PC-9 (cell line): Measurements from ENCODE around the gene SAMD13. TPM values are rescaled to one million over a fixed set of nuclear protein-coding genes. Genes with fewer than 3 reads are reported as not detected.

Experiments used
- BruUV-seq: library from RNA; stranded (reverse); fragments of 400-500 nt; replicated peaks from 2 replicates; lab custom pipeline; 2021; lab: Mats Ljungman, UMichigan
- CTCF ChIA-PET: fragments of 300-600 bp; sonication (Branson Sonifier 250); formaldehyde crosslinking; loops from one replicate; lab custom pipeline; 2022; ENCODE audit warnings: antibody characterized with exemption; lab: Charles Lee
- POLR2A ChIA-PET: fragments of 300-600 bp; sonication (Branson Sonifier 250); formaldehyde crosslinking; loops from one replicate; lab custom pipeline; 2022; ENCODE audit warnings: antibody characterized with exemption; ENCODE audit not compliant: unreplicated experiment; lab: Charles Lee
- DNase-seq, 2 experiments: peaks; one replicate each; pipeline versions ENCODE4 v3.0.0 to v3.0.0-alpha.2; 2015 to 2022; ENCODE audit warnings: mixed read lengths in 1 of 2
- H2AFZ ChIP-seq: fragments of 200-600 bp; sonication (generic); 2 replicates; pipeline ENCODE4 v1.8.1; 2017; ENCODE audit warnings: antibody characterized with exemption
- H3F3A ChIP-seq: fragments of 200-600 bp; sonication (generic); 2 replicates; pipeline ENCODE4 v1.8.1; 2017; ENCODE audit warnings: antibody characterized with exemption, mild to moderate bottlenecking, low read depth; ENCODE audit not compliant: insufficient read depth
- H3K27ac ChIP-seq: fragments of 200-600 bp; sonication (generic); 2 replicates; pipeline ENCODE4 v1.6.1; 2016; ENCODE audit warnings: mixed run types
- H3K27me3 ChIP-seq: fragments of 200-600 bp; sonication (generic); 2 replicates; pipeline ENCODE4 v1.6.1; 2016; ENCODE audit warnings: low read depth, mixed run types; ENCODE audit not compliant: insufficient read depth
- H3K36me3 ChIP-seq: fragments of 200-600 bp; sonication (generic); 2 replicates; pipeline ENCODE4 v1.6.1; 2016; ENCODE audit warnings: low read depth, mixed run types
- H3K4me1 ChIP-seq: fragments of 200-600 bp; sonication (generic); replicated peaks from 2 replicates; pipeline ENCODE4 v1.6.1; 2016; ENCODE audit warnings: mixed run types; ENCODE audit not compliant: insufficient read depth
- H3K4me2 ChIP-seq: fragments of 200-600 bp; sonication (generic); 2 replicates; pipeline ENCODE4 v1.6.1; 2017; ENCODE audit warnings: mixed run types
- H3K4me3 ChIP-seq: fragments of 200-600 bp; sonication (generic); 2 replicates; pipeline ENCODE4 v1.6.1; 2016; ENCODE audit warnings: mixed run types
- H3K79me2 ChIP-seq: fragments of 200-600 bp; sonication (generic); 2 replicates; pipeline ENCODE4 v1.6.1; 2017; ENCODE audit warnings: low read depth, mixed run types
- H3K9me2 ChIP-seq: fragments of 200-600 bp; sonication (generic); 2 replicates; pipeline ENCODE4 v1.8.1; 2017; ENCODE audit warnings: mild to moderate bottlenecking; ENCODE audit not compliant: insufficient read depth
- H3K9me3 ChIP-seq: fragments of 200-600 bp; sonication (generic); 2 replicates; pipeline ENCODE4 v1.8.1; 2016; ENCODE audit warnings: low read depth; ENCODE audit not compliant: insufficient read depth
- H4K20me1 ChIP-seq: fragments of 200-600 bp; sonication (generic); 2 replicates; pipeline ENCODE4 v1.8.1; 2017; ENCODE audit not compliant: insufficient read depth
- CTCF ChIP-seq: fragments of 200-600 bp; sonication (generic); conservative IDR thresholded peaks from 2 replicates; pipeline ENCODE4 v1.6.1; 2017; ENCODE audit warnings: mixed run types, antibody characterized with exemption, mild to moderate bottlenecking, moderate library complexity
- EZH2 ChIP-seq: fragments of 200-600 bp; sonication (generic); IDR thresholded peaks from 2 replicates; pipeline ENCODE4 v1.8.0; 2017; ENCODE audit warnings: antibody characterized with exemption, low read depth
- intact Hi-C: fragments of 100-400 bp; cut with micrococcal nuclease; formaldehyde crosslinking; loops from one replicate; pipeline ENCODE4 v1.10.0; 2022; ENCODE audit not compliant: unreplicated experiment
- total RNA-seq: library from RNA; stranded (reverse); gene quantifications from 2 replicates; pipeline ENCODE4 v1.2.3, GENCODE V29; 2021

SAMD13 gene
- total RNA-seq, 1 experiment from 2014 or later: 2.5 TPM

GRCh38 chr1:84297546-84298244 lies 3.8 kb upstream of the SAMD13 start:
- Histone ChIP-seq H3K9me3 (no peaks in the 10 kb centered on the region), H3F3A (peaks cover 13% of the 10 kb centered on the region), H3K27ac (no peak overlapping the region), H3K4me3 (peak overlapping the region; percentile 99; the same call in 1 of the 2 replicates), H3K4me2 (peak overlapping the region; percentile 96), H2AFZ (peak overlapping the region; percentile 99; the same call in 1 of the 2 replicates), H3K9me2 (no peaks in the 10 kb centered on the region), H3K36me3 (no peaks in the 10 kb centered on the region), H4K20me1 (no peaks in the 10 kb centered on the region), H3K27me3 (no peaks in the 10 kb centered on the region), H3K4me1 (peaks cover 24% of the 10 kb centered on the region), H3K79me2 (no peaks in the 10 kb centered on the region)
- no TSS peak for BruUV-seq
- CTCF ChIA-PET: no interaction called here
- intact Hi-C loops: loop anchor here (2.0 to 10.0 kb wide), 3 partner anchors 53 to 223 kb away; no protein-coding TSS in a partner anchor
- POLR2A ChIA-PET: no interaction called here
- no peak for DNase-seq
- no peak for TF ChIP-seq EZH2

- intact Hi-C loops: loop anchor here (2.0 to 10.0 kb wide), 3 partner anchors 54 to 224 kb away; no protein-coding TSS in a partner anchor
- H3K27me3 ChIP-seq: no peaks in the 10 kb centered on the region
- H3F3A ChIP-seq: peaks cover 13% of the 10 kb centered on the region
- peak in 1 of 2 experiments; percentile 33 for DNase-seq
- no peaks in the 10 kb centered on the region for H4K20me1 ChIP-seq
- TF ChIP-seq CTCF (no peak), EZH2 (no peak)
- H3K9me2 ChIP-seq: no peaks in the 10 kb centered on the region
- H3K4me1 ChIP-seq: peaks cover 24% of the 10 kb centered on the region
- H3K9me3 ChIP-seq: no peaks in the 10 kb centered on the region
- no peaks in the 10 kb centered on the region for H3K36me3 ChIP-seq
- POLR2A ChIA-PET: no interaction called here
- CTCF ChIA-PET: no interaction called here
- peak overlapping the region; percentile 96 for H3K4me2 ChIP-seq
- H3K79me2 ChIP-seq: no peaks in the 10 kb centered on the region
- peak overlapping the region; percentile 99 for H2AFZ ChIP-seq
- no peak overlapping the region for H3K27ac ChIP-seq
- BruUV-seq: no TSS peak
- H3K4me3 ChIP-seq: peak overlapping the region; percentile 99
These were observed 3.2 kb upstream of the SAMD13 start for GRCh38 chr1:84298328-84298683.

- no peaks in the 10 kb centered on the region for H3K36me3 ChIP-seq
- TF ChIP-seq EZH2 (no peak), CTCF (no peak)
- H3K9me2 ChIP-seq: no peaks in the 10 kb centered on the region
- H3K27me3 ChIP-seq: no peaks in the 10 kb centered on the region
- H3K27ac ChIP-seq: no peak overlapping the region
- BruUV-seq: no TSS peak
- H3K79me2 ChIP-seq: no peaks in the 10 kb centered on the region
- no peaks in the 10 kb centered on the region for H3K9me3 ChIP-seq
- peak overlapping the region; percentile 99 for H3K4me3 ChIP-seq
- peak overlapping the region; percentile 99 for H2AFZ ChIP-seq
- no peaks in the 10 kb centered on the region for H4K20me1 ChIP-seq
- POLR2A ChIA-PET: no interaction called here
- H3K4me1 ChIP-seq: peaks cover 24% of the 10 kb centered on the region
- CTCF ChIA-PET: no interaction called here
- H3F3A ChIP-seq: peaks cover 13% of the 10 kb centered on the region
- peak in 1 of 2 experiments; percentile 42 for DNase-seq
- intact Hi-C loops: loop anchor here (2.0 to 10.0 kb wide), 3 partner anchors 54 to 224 kb away; no protein-coding TSS in a partner anchor
- peak overlapping the region; percentile 96 for H3K4me2 ChIP-seq
These were observed 2.6 kb upstream of the SAMD13 start for GRCh38 chr1:84298684-84299535.
